Natural killer cell (primary cell): Measurements from ENCODE around the gene DTX4. TPM values are rescaled to one million over a fixed set of nuclear protein-coding genes. Genes with fewer than 3 reads are reported as not detected.

Experiments used
- ATAC-seq, 3 donors: fragments of 150-1000 bp in 2 of 3; fragments of 200-7000 bp in 1 of 3; cut with Tn5 transposase; 1 replicate in 1 of 3; 2 replicates in 2 of 3; pipeline ENCODE4 v1.10.0; 2021; ENCODE audit warnings: mild to moderate bottlenecking in 2 of 3, moderate library complexity in 2 of 3
- DNase-seq, 2 donors: peaks; one replicate each; pipeline versions ENCODE4 v3.0.0 to v3.0.0-alpha.2; 2013 to 2021; ENCODE audit warnings: mixed read lengths in 1 of 2
- H3K27ac ChIP-seq: one replicate; pipeline ENCODE4 v1.5.1; 2013; ENCODE audit warnings: mild to moderate bottlenecking, low read length
- H3K27me3 ChIP-seq: one replicate; pipeline ENCODE4 v1.6.1; 2013; ENCODE audit warnings: low read length; ENCODE audit not compliant: control insufficient read depth, insufficient read depth
- H3K36me3 ChIP-seq: one replicate; pipeline ENCODE4 v1.6.1; 2013; ENCODE audit warnings: low read length; ENCODE audit not compliant: control insufficient read depth, insufficient read depth
- H3K4me1 ChIP-seq: one replicate; pipeline ENCODE4 v1.6.1; 2013; ENCODE audit warnings: low read length; ENCODE audit not compliant: control insufficient read depth, insufficient read depth
- H3K4me3 ChIP-seq: one replicate; pipeline ENCODE4 v1.5.1; 2013; ENCODE audit warnings: low read length
- H3K9me3 ChIP-seq: one replicate; pipeline ENCODE4 v1.6.1; 2013; ENCODE audit warnings: low read length; ENCODE audit not compliant: control insufficient read depth, insufficient read depth
- H3K27ac Mint-ChIP-seq, 2 donors: one replicate each; pipeline ENCODE4 v1.8.0; 2022; ENCODE audit warnings: mild to moderate bottlenecking in 2 of 2, mixed read lengths in 2 of 2, moderate library complexity in 1 of 2
- H3K27me3 Mint-ChIP-seq, 2 donors: one replicate each; pipeline ENCODE4 v1.8.0; 2022; ENCODE audit warnings: low read depth in 2 of 2, mixed read lengths in 2 of 2
- H3K36me3 Mint-ChIP-seq: one replicate; pipeline ENCODE4 v1.8.0; 2022; ENCODE audit warnings: mixed read lengths
- H3K4me1 Mint-ChIP-seq, 2 donors: one replicate each; pipeline ENCODE4 v1.8.0; 2022; ENCODE audit warnings: mixed read lengths in 2 of 2
- H3K4me3 Mint-ChIP-seq: one replicate; pipeline ENCODE4 v1.8.0; 2022; ENCODE audit warnings: mild to moderate bottlenecking, moderate library complexity, mixed read lengths
- H3K9me3 Mint-ChIP-seq, 2 donors: one replicate each; pipeline ENCODE4 v1.8.0; 2022; ENCODE audit warnings: mixed read lengths in 2 of 2
- CTCF ChIP-seq: fragments of 200-600 bp; IDR thresholded peaks from one replicate; pipeline ENCODE4 v1.8.0; 2022; ENCODE audit warnings: antibody characterized with exemption
- WGBS: methylation state at CpG from one replicate; pipeline ENCODE4 v1.1.7; 2013; ENCODE audit warnings: missing lambda C conversion rate; ENCODE audit not compliant: insufficient coverage; 5-methylcytosine and 5-hydroxymethylcytosine counted together
- intact Hi-C: fragments of 100-400 bp; cut with micrococcal nuclease; formaldehyde crosslinking; loops from one replicate; pipeline ENCODE4 v1.14.2; 2022
- total RNA-seq, 4 donors: library from RNA; stranded (reverse); fragments of 120-200 nt in 1 of 4; gene quantifications; one replicate each; pipeline versions ENCODE4 v1.2.3 to v1.2.4, GENCODE V29; 2013 to 2022

The DTX4 gene
- total RNA-seq, 3 donors from 2014 or later (not counting 1 experiment from before 2014, with no cell fraction given): 0.21 to 0.90 (median 0.59) TPM

- intact Hi-C loops: no loop called here
- H3K4me3 Mint-ChIP-seq: peak overlapping the region; percentile 45
- TF ChIP-seq CTCF: no peak
- Histone ChIP-seq H3K4me3 (no peak overlapping the region), H3K4me1 (peaks cover 12% of the 10 kb centered on the region), H3K9me3 (no peaks in the 10 kb centered on the region), H3K36me3 (no peaks in the 10 kb centered on the region), H3K27ac (no peak overlapping the region), H3K27me3 (peaks cover 9% of the 10 kb centered on the region)
- peaks cover 21 to 32% of the 10 kb centered on the region in 2 donors for H3K27me3 Mint-ChIP-seq
- DNase-seq (no peak), ATAC-seq (no peak)
- H3K9me3 Mint-ChIP-seq: no peaks in the 10 kb centered on the region
- WGBS: 81% methylated on average over 4 of the region's 4 CpGs
- H3K36me3 Mint-ChIP-seq: no peaks in the 10 kb centered on the region
- no peak overlapping the region for H3K27ac Mint-ChIP-seq
- H3K4me1 Mint-ChIP-seq: peaks cover 7 to 9% of the 10 kb centered on the region in 2 donors
Measured at GRCh38 chr11:59175091-59175501, 3.2 kb downstream of the DTX4 start.

- H3K27me3 Mint-ChIP-seq: peaks cover 21 to 32% of the 10 kb centered on the region in 2 donors
- TF ChIP-seq CTCF: no peak
- no peak overlapping the region for H3K4me3 Mint-ChIP-seq
- no peaks in the 10 kb centered on the region for H3K36me3 Mint-ChIP-seq
- Histone ChIP-seq H3K4me3 (no peak overlapping the region), H3K9me3 (no peaks in the 10 kb centered on the region), H3K27ac (no peak overlapping the region), H3K27me3 (peaks cover 9% of the 10 kb centered on the region), H3K36me3 (no peaks in the 10 kb centered on the region), H3K4me1 (peaks cover 12% of the 10 kb centered on the region)
- H3K4me1 Mint-ChIP-seq: peaks cover 7 to 9% of the 10 kb centered on the region in 2 donors
- H3K9me3 Mint-ChIP-seq: no peaks in the 10 kb centered on the region
- intact Hi-C loops: no loop called here
- 92% methylated on average over 7 of the region's 7 CpGs for WGBS
- ATAC-seq: no peak
- H3K27ac Mint-ChIP-seq: no peak overlapping the region
- no peak for DNase-seq
Measured at GRCh38 chr11:59176330-59176729, 4.4 kb downstream of the DTX4 start.

GRCh38 chr11:59178402-59178801 lies 6.5 kb downstream of the DTX4 start:
- Histone ChIP-seq H3K27ac (no peak overlapping the region), H3K4me1 (peaks cover under 1% of the 10 kb centered on the region), H3K4me3 (no peak overlapping the region), H3K36me3 (no peaks in the 10 kb centered on the region), H3K27me3 (peaks cover under 1% of the 10 kb centered on the region), H3K9me3 (no peaks in the 10 kb centered on the region)
- no peak for DNase-seq
- ATAC-seq: no peak
- no peak overlapping the region for H3K4me3 Mint-ChIP-seq
- no peak for TF ChIP-seq CTCF
- peaks cover 14 to 24% of the 10 kb centered on the region in 2 donors for H3K27me3 Mint-ChIP-seq
- H3K9me3 Mint-ChIP-seq: no peaks in the 10 kb centered on the region
- intact Hi-C loops: no loop called here
- H3K36me3 Mint-ChIP-seq: no peaks in the 10 kb centered on the region
- no peak overlapping the region for H3K27ac Mint-ChIP-seq
- H3K4me1 Mint-ChIP-seq: peaks cover 0 to under 1% of the 10 kb centered on the region in 2 donors

- Histone ChIP-seq H3K36me3 (no peaks in the 10 kb centered on the region), H3K9me3 (no peaks in the 10 kb centered on the region), H3K4me1 (no peaks in the 10 kb centered on the region), H3K27me3 (no peaks in the 10 kb centered on the region), H3K27ac (no peak overlapping the region), H3K4me3 (no peak overlapping the region)
- Mint-ChIP-seq H3K27ac (no peak overlapping the region), H3K36me3 (no peaks in the 10 kb centered on the region), H3K9me3 (no peaks in the 10 kb centered on the region), H3K4me1 (no peaks in the 10 kb centered on the region), H3K4me3 (no peak overlapping the region), H3K27me3 (peaks cover 9 to 24% of the 10 kb centered on the region in 2 donors)
- DNase-seq: no peak
- no peak for ATAC-seq
- WGBS: 96% methylated on average over 2 of the region's 2 CpGs
- intact Hi-C loops: no loop called here
- no peak for TF ChIP-seq CTCF
Measured at GRCh38 chr11:59179121-59179520, 7.2 kb downstream of the DTX4 start.
